D721Med (cell line): Measurements from ENCODE around the gene CSE1L.

Experiments
- DNase-seq: peaks from one replicate; pipeline ENCODE4 v3.0.0; 2011; ENCODE audit warnings: low spot score; ENCODE audit not compliant: insufficient read length
- FAIRE-seq: peaks from 2 replicates; lab custom pipeline; 2011; peaks lifted over from hg19 to GRCh38; lab: Jason Lieb, UNC
- CTCF ChIP-seq: IDR thresholded peaks from 2 replicates; pipeline ENCODE4 v1.5.1; 2012; ENCODE audit warnings: mild to moderate bottlenecking, control low read depth; ENCODE audit not compliant: insufficient read depth; ENCODE audit errors: missing control alignments

Gene CSE1L

GRCh38 chr20:49110767-49111694 lies 64.9 kb downstream of the CSE1L start:
- no peak for TF ChIP-seq CTCF
- no peak for FAIRE-seq
- DNase-seq: no peak

GRCh38 chr20:49112596-49113274 lies 66.6 kb downstream of the CSE1L start:
- DNase-seq (no peak), FAIRE-seq (no peak)
- TF ChIP-seq CTCF: no peak

- FAIRE-seq (no peak), DNase-seq (no peak)
- no peak for TF ChIP-seq CTCF
Measured at GRCh38 chr20:49115564-49115963, 69.5 kb downstream of the CSE1L start.

- FAIRE-seq: no peak
- no peak for DNase-seq
- TF ChIP-seq CTCF: no peak
Measured at GRCh38 chr20:49118307-49118706, 72.2 kb downstream of the CSE1L start.

GRCh38 chr20:49119988-49120387 lies 73.9 kb downstream of the CSE1L start:
- no peak for TF ChIP-seq CTCF
- DNase-seq (no peak), FAIRE-seq (no peak)

GRCh38 chr20:49122920-49123319 lies 76.8 kb downstream of the CSE1L start:
- TF ChIP-seq CTCF: no peak
- FAIRE-seq: no peak
- DNase-seq: no peak
